Measurements from ENCODE around the gene TSHZ2. TPM values are rescaled to one million over a fixed set of nuclear protein-coding genes. Genes with fewer than 3 reads are reported as not detected.
"Not testable (repeated sequence)": the region's sequence is repeated elsewhere in the genome, so short reads cannot be mapped to it uniquely, and the experiment has no call there.

TSHZ2 gene
- total and polyA plus RNA-seq, 12 donors, result 1.5 to 6.2 (median 4.5) TPM

- TF ChIP-seq, protein P1, sequence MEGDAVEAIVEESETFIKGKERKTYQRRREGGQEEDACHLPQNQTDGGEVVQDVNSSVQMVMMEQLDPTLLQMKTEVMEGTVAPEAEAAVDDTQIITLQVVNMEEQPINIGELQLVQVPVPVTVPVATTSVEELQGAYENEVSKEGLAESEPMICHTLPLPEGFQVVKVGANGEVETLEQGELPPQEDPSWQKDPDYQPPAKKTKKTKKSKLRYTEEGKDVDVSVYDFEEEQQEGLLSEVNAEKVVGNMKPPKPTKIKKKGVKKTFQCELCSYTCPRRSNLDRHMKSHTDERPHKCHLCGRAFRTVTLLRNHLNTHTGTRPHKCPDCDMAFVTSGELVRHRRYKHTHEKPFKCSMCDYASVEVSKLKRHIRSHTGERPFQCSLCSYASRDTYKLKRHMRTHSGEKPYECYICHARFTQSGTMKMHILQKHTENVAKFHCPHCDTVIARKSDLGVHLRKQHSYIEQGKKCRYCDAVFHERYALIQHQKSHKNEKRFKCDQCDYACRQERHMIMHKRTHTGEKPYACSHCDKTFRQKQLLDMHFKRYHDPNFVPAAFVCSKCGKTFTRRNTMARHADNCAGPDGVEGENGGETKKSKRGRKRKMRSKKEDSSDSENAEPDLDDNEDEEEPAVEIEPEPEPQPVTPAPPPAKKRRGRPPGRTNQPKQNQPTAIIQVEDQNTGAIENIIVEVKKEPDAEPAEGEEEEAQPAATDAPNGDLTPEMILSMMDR (IDR thresholded peaks at IDR 0.05), result no peak
- WGBS, 2 donors, result 91 to 93% methylated on average over 4 of the region's 4 CpGs
- Histone ChIP-seq H3K27ac (no peak overlapping the region), H3K36me3 (no peaks in the 10 kb centered on the region), H3K27me3 (no peaks in the 10 kb centered on the region), H3K4me1 (no peaks in the 10 kb centered on the region), H3K9me3 (peaks cover 0 to 5% (median 0%) of the 10 kb centered on the region in 11 donors), H3K4me3 (no peak overlapping the region)
- intact Hi-C loops (cut with DNase I), result no loop called here
- ATAC-seq (no peak), DNase-seq (no peak)
Measured at GRCh38 chr20:53466279-53466678, 494.1 kb downstream of the TSHZ2 start.

GRCh38 chr20:53468587-53468986 is 496.4 kb downstream of the TSHZ2 start:
- no peaks in the 10 kb centered on the region for H3K9me3 ChIP-seq
- TF ChIP-seq, protein P1 (IDR thresholded peaks at IDR 0.05), result no peak
- intact Hi-C loops (cut with DNase I), result no loop called here
- no peaks in the 10 kb centered on the region for H3K4me1 ChIP-seq
- no peaks in the 10 kb centered on the region for H3K36me3 ChIP-seq
- ATAC-seq (no peak), DNase-seq (no peak)
- H3K4me3 ChIP-seq, result no peak overlapping the region
- H3K27ac ChIP-seq, result no peak overlapping the region
- WGBS, 2 donors, result 79 to 85% methylated on average over 5 of the region's 5 CpGs
- no peaks in the 10 kb centered on the region for H3K27me3 ChIP-seq

GRCh38 chr20:53472859-53473258 is 500.7 kb downstream of the TSHZ2 start:
- H3K9me3 ChIP-seq; H3K27me3 ChIP-seq; H3K27ac ChIP-seq; ATAC-seq; DNase-seq; intact Hi-C loops (cut with DNase I); H3K36me3 ChIP-seq; H3K4me3 ChIP-seq; H3K4me1 ChIP-seq: not testable (repeated sequence)
- 91% methylated on average over 9 to 16 of the region's 18 CpGs for WGBS, 2 donors

DNA sequence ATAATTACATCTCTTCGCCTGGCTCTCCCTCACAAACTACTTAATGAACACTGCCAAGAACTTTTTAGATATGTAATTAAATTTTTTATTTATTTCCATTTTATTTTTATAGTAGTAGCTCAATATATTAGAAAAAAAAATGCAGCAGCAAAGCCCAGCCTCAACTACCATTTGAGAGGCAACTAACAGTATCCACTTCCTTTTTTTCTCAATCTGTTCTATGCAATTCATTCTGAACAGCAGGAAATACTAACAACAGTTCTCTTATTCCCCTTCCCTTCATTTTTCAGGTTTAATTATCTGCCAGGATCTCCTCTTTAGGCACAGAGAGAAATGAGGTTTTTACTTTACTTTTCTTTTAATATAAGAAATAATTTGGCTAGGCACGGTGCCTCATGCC is 508.8 kb downstream of the TSHZ2 start:
- no peak for ATAC-seq
- no peak overlapping the region for H3K4me3 ChIP-seq
- TF ChIP-seq, protein P1 (IDR thresholded peaks at IDR 0.05), result no peak
- whole genome bisulfite sequencing, 2 donors, result 94 to 96% methylated on average over 2 of the region's 2 CpGs
- H3K36me3 ChIP-seq, result no peaks in the 10 kb centered on the region
- H3K27me3 ChIP-seq, result no peaks in the 10 kb centered on the region
- H3K9me3 ChIP-seq, result peaks cover 0 to 12% (median 0%) of the 10 kb centered on the region in 11 donors
- no peak overlapping the region for H3K27ac ChIP-seq
- intact Hi-C loops (cut with DNase I), result no loop called here
- no peak for DNase-seq
- H3K4me1 ChIP-seq, result no peaks in the 10 kb centered on the region

GRCh38 chr20:53487461-53488200 is 515.5 kb downstream of the TSHZ2 start:
- H3K9me3 ChIP-seq, result peaks cover 0 to 12% (median 0%) of the 10 kb centered on the region in 11 donors
- H3K27ac ChIP-seq, result no peak overlapping the region
- TF ChIP-seq, protein P1 (IDR thresholded peaks at IDR 0.05), result no peak
- no peak for DNase-seq
- peaks cover 0 to 11% (median 0%) of the 10 kb centered on the region in 9 donors for H3K4me1 ChIP-seq
- no peak overlapping the region for H3K4me3 ChIP-seq
- no peaks in the 10 kb centered on the region for H3K36me3 ChIP-seq
- intact Hi-C loops (cut with DNase I), result no loop called here
- H3K27me3 ChIP-seq, result no peaks in the 10 kb centered on the region
- no peak for ATAC-seq
- 80% methylated on average over 4 of the region's 4 CpGs for WGBS, 2 donors

Data from heart right ventricle (tissue), 16 donors.